HCT116 (cell line): ENCODE results near the gene SIRT7. TPM values are rescaled to one million over a fixed set of nuclear protein-coding genes. Genes with fewer than 3 reads are reported as not detected.
"Not testable (repeated sequence)": the region's sequence is repeated elsewhere in the genome, so short reads cannot be mapped to it uniquely, and the experiment has no call there.

Source experiments
- ATAC-seq: fragments of 200-7000 bp; cut with Tn5 transposase; 2 replicates; pipeline ENCODE4 v1.9.1; 2020; ENCODE audit warnings: mild to moderate bottlenecking, moderate library complexity
- BruUV-seq: library from RNA; stranded (reverse); fragments of 400-500 nt; replicated peaks from 2 replicates; lab custom pipeline; 2021; lab: Mats Ljungman, UMichigan
- CTCF ChIA-PET: fragments of 300-600 bp; sonication (Branson Sonifier 250); formaldehyde crosslinking; loops from one replicate; lab custom pipeline; 2021; ENCODE audit warnings: antibody characterized with exemption; lab: Charles Lee
- POLR2A ChIA-PET: fragments of 300-600, 350-600 bp; sonication (Branson Sonifier 250); formaldehyde crosslinking; loops from one replicate; lab custom pipeline; 2021; ENCODE audit warnings: antibody characterized with exemption; lab: Charles Lee
- RAD21 ChIA-PET, 2 experiments: fragments of 300-600 bp; sonication (Branson Sonifier 250); formaldehyde crosslinking; loops; one replicate each; lab custom pipeline; 2023; ENCODE audit warnings: low total read pairs in 2 of 2; ENCODE audit not compliant: uncharacterized antibody in 2 of 2, unreplicated experiment in 2 of 2, low non-redundant PET in 1 of 2; lab: Charles Lee
- DNase-seq: peaks from one replicate; pipeline ENCODE4 v3.0.0-alpha.2; 2010; ENCODE audit warnings: low read depth, low spot score
- H2AFZ ChIP-seq: fragments of 200-600 bp; shearing (Covaris generic), sonication (generic); 2 replicates; pipeline ENCODE4 v1.6.1; 2017; ENCODE audit warnings: low read depth, mixed run types, mixed read lengths, antibody characterized with exemption, low read length; ENCODE audit not compliant: poor library complexity, severe bottlenecking
- H3K27ac ChIP-seq: 2 replicates; pipeline ENCODE4 v1.5.1; 2012; ENCODE audit warnings: low read depth, low read length
- H3K27me3 ChIP-seq: fragments of 200-600 bp; sonication (generic); 2 replicates; pipeline ENCODE4 v1.6.1; 2016; ENCODE audit warnings: mixed run types, low read length, mixed read lengths; ENCODE audit not compliant: insufficient read depth
- H3K36me3 ChIP-seq, 2 experiments: fragments of 200-500 bp in 1 of 2; fragments of 200-600 bp in 1 of 2; sonication (Bioruptor generic) in 1 of 2; sonication (generic) in 1 of 2; 2 replicates each; pipeline versions ENCODE4 v1.5.1 to v1.6.1; 2014 to 2016; ENCODE audit warnings: low read length in 2 of 2, inconsistent platforms in 1 of 2, mixed read lengths in 1 of 2, mixed run types in 1 of 2; ENCODE audit not compliant: insufficient read depth in 2 of 2, control insufficient read depth in 1 of 2
- H3K4me1 ChIP-seq, 2 experiments: fragments of 200-600 bp in 1 of 2; sonication (generic) in 1 of 2; 2 replicates each; pipeline versions ENCODE4 v1.5.1 to v1.6.1; 2012 to 2017; ENCODE audit warnings: low read length in 2 of 2, inconsistent platforms in 1 of 2, mild to moderate bottlenecking in 1 of 2, mixed read lengths in 1 of 2, mixed run types in 1 of 2, moderate library complexity in 1 of 2; ENCODE audit not compliant: insufficient read depth in 2 of 2, control insufficient read depth in 1 of 2
- H3K4me2 ChIP-seq: fragments of 200-600 bp; sonication (generic); 2 replicates; pipeline ENCODE4 v1.6.1; 2017; ENCODE audit warnings: mixed run types, low read length, mixed read lengths
- H3K4me3 ChIP-seq, 2 experiments: fragments of 200-600 bp in 1 of 2; sonication (generic) in 1 of 2; replicated peaks in 1 of 2; 2 replicates each; pipeline ENCODE4 v1.5.1; 2011 to 2016; ENCODE audit warnings: low read length in 2 of 2, control low read depth in 1 of 2, low read depth in 1 of 2, mild to moderate bottlenecking in 1 of 2, mixed read lengths in 1 of 2, mixed run types in 1 of 2
- H3K79me2 ChIP-seq: fragments of 200-600 bp; sonication (generic); 2 replicates; pipeline ENCODE4 v1.6.1; 2017; ENCODE audit warnings: mild to moderate bottlenecking, mixed run types, low read length, moderate library complexity, mixed read lengths; ENCODE audit not compliant: insufficient read depth
- H3K9ac ChIP-seq: fragments of 200-600 bp; sonication (generic); 2 replicates; pipeline ENCODE4 v1.6.1; 2016; ENCODE audit warnings: low read length, mixed read lengths
- H3K9me2 ChIP-seq: fragments of 200-600 bp; sonication (generic), shearing (Covaris generic); 2 replicates; pipeline ENCODE4 v1.6.1; 2017; ENCODE audit warnings: mixed run types, mild to moderate bottlenecking, moderate library complexity; ENCODE audit not compliant: insufficient read depth
- H3K9me3 ChIP-seq, 2 experiments: fragments of 200-500 bp in 1 of 2; fragments of 200-600 bp in 1 of 2; sonication (Bioruptor generic) in 1 of 2; sonication (generic) in 1 of 2; 2 replicates each; pipeline ENCODE4 v1.6.1; 2014 to 2017; ENCODE audit warnings: low read length in 2 of 2, mixed read lengths in 2 of 2, inconsistent platforms in 1 of 2, low read depth in 1 of 2, mild to moderate bottlenecking in 1 of 2, mixed run types in 1 of 2, moderate library complexity in 1 of 2; ENCODE audit not compliant: control insufficient read depth in 1 of 2, insufficient read depth in 1 of 2
- H4K20me1 ChIP-seq: fragments of 200-600 bp; sonication (generic), shearing (Covaris generic); 2 replicates; pipeline ENCODE4 v1.6.1; 2017; ENCODE audit warnings: mixed run types, mild to moderate bottlenecking, moderate library complexity; ENCODE audit not compliant: insufficient read depth
- SIN3A ChIP-seq: IDR thresholded peaks from 2 replicates; pipeline ENCODE4 v1.6.1; 2012; ENCODE audit warnings: low read depth
- intact Hi-C: fragments of 100-400 bp; cut with micrococcal nuclease; formaldehyde crosslinking; loops from 2 replicates; pipeline ENCODE4 v1.10.0; 2022
- total RNA-seq: library from RNA; stranded (reverse); gene quantifications from one replicate; pipeline ENCODE4 v1.2.1, GENCODE V29; 2021; ENCODE audit not compliant: unreplicated experiment

Gene SIRT7
- total RNA-seq, 1 experiment from 2014 or later: 62.6 TPM

DNA sequence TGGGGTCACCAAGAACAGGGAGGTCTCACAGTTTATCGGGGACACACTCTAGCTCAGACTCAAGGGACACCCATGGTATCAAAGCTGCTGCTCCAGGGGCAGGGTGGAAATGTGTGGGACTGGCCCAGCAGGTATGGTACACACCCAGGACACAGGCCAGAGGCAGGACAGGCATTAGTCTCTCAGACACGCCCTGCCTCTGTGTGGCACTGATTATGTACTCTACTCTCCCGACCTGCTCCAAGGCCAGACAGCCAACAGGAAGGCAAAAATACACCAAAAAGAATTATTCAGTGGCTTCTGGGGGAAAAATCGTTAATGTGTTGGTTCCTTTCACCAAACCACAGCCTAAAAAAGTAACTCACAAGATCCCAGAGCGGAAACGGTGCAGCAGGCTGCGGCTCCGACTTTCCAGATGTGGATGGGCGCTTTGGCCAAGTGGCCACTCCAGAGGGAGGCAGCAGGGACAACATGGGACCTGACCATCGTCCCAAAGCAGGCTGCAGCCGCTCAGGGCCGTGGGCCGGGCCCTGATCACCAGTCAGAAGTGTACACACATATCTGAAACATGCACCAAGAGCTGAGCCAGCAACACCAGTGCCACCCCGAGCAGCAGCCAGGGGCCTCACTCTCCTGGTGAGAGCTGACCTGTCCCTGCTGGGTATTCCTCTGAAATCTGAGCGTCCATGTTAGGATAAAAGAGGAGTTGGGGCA lies 1.0 kb upstream of the SIRT7 start:
- H3K4me1 ChIP-seq: peaks cover 27 to 46% of the 10 kb centered on the region in 2 experiments
- no peak for DNase-seq
- H3K79me2 ChIP-seq: peaks cover 91% of the 10 kb centered on the region

DNA sequence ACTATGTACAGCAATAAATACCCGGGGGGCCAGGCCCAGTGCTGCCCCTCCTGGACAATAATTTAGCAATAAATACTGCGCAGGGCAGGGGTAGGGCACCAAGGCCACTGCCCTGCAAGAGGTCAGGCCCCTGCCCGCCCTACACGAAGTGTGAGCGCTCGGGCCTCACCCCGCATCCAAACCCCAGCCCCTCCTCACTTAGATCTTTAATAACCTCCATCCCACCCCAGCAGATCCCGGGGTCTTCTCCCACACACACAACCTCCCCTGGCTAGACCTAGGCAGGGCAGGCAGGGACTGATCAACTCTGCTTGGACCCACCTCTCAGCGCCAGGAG lies 325 bp upstream of the SIRT7 start:
- intact Hi-C loops, H3K27ac ChIP-seq, CTCF ChIA-PET, POLR2A ChIA-PET, DNase-seq, H3K9ac ChIP-seq, H3K9me3 ChIP-seq, H3K27me3 ChIP-seq, H2AFZ ChIP-seq, BruUV-seq, H4K20me1 ChIP-seq, H3K9me2 ChIP-seq, RAD21 ChIA-PET: not testable (repeated sequence)
- Histone ChIP-seq H3K36me3 (peaks cover 34 to 65% of the 10 kb centered on the region in 2 experiments; a peak in 3 of 4 replicates), H3K4me1 (peaks cover 24 to 46% of the 10 kb centered on the region in 2 experiments), H3K79me2 (peaks cover 84% of the 10 kb centered on the region), H3K4me2 (peak overlapping the region; percentile 82), H3K4me3 (peak overlapping the region; percentile 21 to 67; a peak in 3 of 4 replicates)
- ATAC-seq: peak; percentile 41

More for the DNA sequence above, 1.0 kb upstream of the SIRT7 start:
- ChIA-PET RAD21 (no interaction called here), POLR2A (no interaction called here), CTCF (no interaction called here)
- Histone ChIP-seq H2AFZ (no peak overlapping the region), H3K4me2 (no peak overlapping the region), H3K4me3 (no peak overlapping the region), H3K9ac (no peak overlapping the region), H3K9me2 (no peaks in the 10 kb centered on the region), H3K27me3 (no peaks in the 10 kb centered on the region), H3K36me3 (peaks cover 28 to 58% of the 10 kb centered on the region in 2 experiments; a peak in 3 of 4 replicates), H4K20me1 (no peaks in the 10 kb centered on the region), H3K9me3 (no peaks in the 10 kb centered on the region), H3K27ac (peak overlapping the region; percentile 5; the same call in 1 of the 2 replicates)
- BruUV-seq: no TSS peak
- no peak for ATAC-seq
- no peak for TF ChIP-seq SIN3A
- intact Hi-C loops: no loop called here
